HS-5 (cell line): ENCODE data around the gene PNPLA5.

Source experiments
- DNase-seq: peaks from one replicate; pipeline ENCODE4 v3.0.0-alpha.2; 2012; ENCODE audit warnings: low read depth

Gene PNPLA5

GRCh38 chr22:43838571-43839307 is 53.1 kb downstream of the PNPLA5 start:
- DNase-seq = no peak

- no peak for DNase-seq
Measured at GRCh38 chr22:43838161-43838560, 53.7 kb downstream of the PNPLA5 start.

GRCh38 chr22:43837666-43838065 is 54.1 kb downstream of the PNPLA5 start:
- DNase-seq = no peak

- no peak for DNase-seq
Measured at GRCh38 chr22:43835736-43836135, 56.1 kb downstream of the PNPLA5 start.

- no peak for DNase-seq
Measured at GRCh38 chr22:43835166-43835565, 56.6 kb downstream of the PNPLA5 start.

GRCh38 chr22:43833286-43834240 is 58.2 kb downstream of the PNPLA5 start:
- DNase-seq = no peak

- no peak for DNase-seq
Measured at GRCh38 chr22:43832393-43833265, 59.2 kb downstream of the PNPLA5 start.

- no peak for DNase-seq
Measured at GRCh38 chr22:43831561-43832392, 60.0 kb downstream of the PNPLA5 start.

- no peak for DNase-seq
Measured at GRCh38 chr22:43830931-43831560, 60.8 kb downstream of the PNPLA5 start.

GRCh38 chr22:43829904-43830851 is 61.6 kb downstream of the PNPLA5 start:
- DNase-seq = no peak
